CD4-positive, alpha-beta T cell treated with Interleukin-4 for 1 hour (primary cell): ENCODE results near the gene TNNI2.
"Not testable (repeated sequence)": the region's sequence is repeated elsewhere in the genome, so short reads cannot be mapped to it uniquely, and the experiment has no call there.

Source experiments
- DNase-seq, 2 donors: peaks; one replicate each; pipeline ENCODE4 v3.0.0-alpha.2; 2020 to 2022

Gene TNNI2

GRCh38 chr11:1875851-1876301 lies 37.1 kb downstream of the TNNI2 start:
- DNase-seq, result not testable (repeated sequence)

- no peak for DNase-seq
Observed at GRCh38 chr11:1876361-1877063, 37.7 kb downstream of the TNNI2 start.

GRCh38 chr11:1877211-1878136 lies 38.7 kb downstream of the TNNI2 start:
- no peak for DNase-seq

GRCh38 chr11:1878137-1879031 lies 39.6 kb downstream of the TNNI2 start:
- no peak for DNase-seq

GRCh38 chr11:1879342-1879940 lies 40.7 kb downstream of the TNNI2 start:
- no peak for DNase-seq

- DNase-seq, result no peak
Observed at GRCh38 chr11:1879941-1880720, 41.4 kb downstream of the TNNI2 start.

- no peak for DNase-seq
Observed at GRCh38 chr11:1880746-1881441, 42.1 kb downstream of the TNNI2 start.

GRCh38 chr11:1881442-1882264 lies 42.9 kb downstream of the TNNI2 start:
- DNase-seq, result no peak

GRCh38 chr11:1882265-1883238 lies 43.8 kb downstream of the TNNI2 start:
- DNase-seq, result peak; percentile 76 to 79

GRCh38 chr11:1883346-1884302 lies 44.8 kb downstream of the TNNI2 start:
- no peak for DNase-seq

GRCh38 chr11:1884303-1884700 lies 45.5 kb downstream of the TNNI2 start:
- DNase-seq, result no peak

GRCh38 chr11:1886551-1886950 lies 47.8 kb downstream of the TNNI2 start:
- not testable (repeated sequence) for DNase-seq

- DNase-seq, result no peak
Observed at GRCh38 chr11:1887451-1888346, 48.9 kb downstream of the TNNI2 start.

- no peak for DNase-seq
Observed at GRCh38 chr11:1888347-1888753, 49.6 kb downstream of the TNNI2 start.

GRCh38 chr11:1888811-1889210 lies 50.0 kb downstream of the TNNI2 start:
- DNase-seq, result no peak

- DNase-seq, result peak; percentile 76 to 79
Observed at GRCh38 chr11:1889224-1889930, 50.6 kb downstream of the TNNI2 start.
